GM12892 (cell line): ENCODE data around the gene SLC6A20.

Experiments used
- POLR2A ChIP-seq: IDR thresholded peaks from 2 replicates; pipeline ENCODE4 v1.6.1; 2011; ENCODE audit warnings: low read depth, low read length, control low read depth
- POLR2AphosphoS5 ChIP-seq: IDR thresholded peaks from 2 replicates; pipeline ENCODE4 v1.6.1; 2011; ENCODE audit warnings: low read depth, low read length, control low read depth

DNA sequence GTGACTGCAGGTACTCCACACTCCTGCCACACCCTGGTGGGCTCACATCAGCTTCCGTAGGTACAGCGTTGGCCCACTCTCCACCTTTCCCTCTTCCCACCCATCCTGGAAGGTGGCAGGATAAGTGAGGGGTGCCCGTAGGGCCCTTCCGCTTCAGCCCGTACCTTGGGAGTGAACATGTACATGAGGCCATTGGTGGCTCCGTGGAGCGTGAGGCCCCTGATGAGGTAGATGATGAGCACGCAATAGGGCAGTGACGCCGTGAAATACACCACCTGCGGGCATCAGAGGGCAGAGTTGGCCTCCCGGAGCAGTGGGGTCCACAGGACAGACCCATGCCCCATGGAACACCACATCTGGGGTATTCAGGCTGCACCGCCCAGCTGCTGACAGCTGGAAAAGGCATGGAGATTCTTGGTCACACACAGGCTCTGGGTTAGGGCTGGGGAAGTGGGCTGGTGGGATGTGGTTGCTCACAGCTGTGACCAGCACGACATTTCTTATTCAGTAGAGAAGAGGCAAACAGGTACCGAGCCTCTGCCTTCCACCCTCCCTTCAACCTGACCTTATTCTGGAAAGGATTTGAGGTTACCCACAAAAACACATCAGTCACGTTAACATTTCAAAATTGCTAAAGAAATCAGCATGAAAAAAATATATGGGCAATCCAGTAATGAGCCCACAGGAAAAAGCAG lies 23.8 kb downstream of the SLC6A20 start:
- TF ChIP-seq POLR2A (no peak), POLR2AphosphoS5 (no peak)
